Trophoblast cell (in vitro differentiated cells and primary cell): ENCODE data around the gene C22orf39.

Experiments
- DNase-seq, 2 donors: peaks; one replicate each; pipeline ENCODE4 v3.0.0-alpha.2; 2016
- H2AFZ ChIP-seq: 2 replicates; pipeline ENCODE4 v1.6.1; 2013; ENCODE audit warnings: low read length, moderate library complexity, mild to moderate bottlenecking; ENCODE audit not compliant: insufficient read depth, poor library complexity
- H2AK5ac ChIP-seq: 2 replicates; pipeline ENCODE4 v1.6.1; 2013; ENCODE audit warnings: mild to moderate bottlenecking, low read length
- H2BK120ac ChIP-seq: 2 replicates; pipeline ENCODE4 v1.6.1; 2013; ENCODE audit warnings: low read length, mild to moderate bottlenecking, moderate library complexity; ENCODE audit not compliant: insufficient read depth, poor library complexity
- H2BK12ac ChIP-seq: 2 replicates; pipeline ENCODE4 v1.6.1; 2013; ENCODE audit warnings: mild to moderate bottlenecking, low read length, moderate library complexity
- H2BK5ac ChIP-seq: 2 replicates; pipeline ENCODE4 v1.6.1; 2013; ENCODE audit warnings: low read length, low read depth, moderate library complexity, mild to moderate bottlenecking; ENCODE audit not compliant: poor library complexity
- H3K14ac ChIP-seq: 2 replicates; pipeline ENCODE4 v1.6.1; 2013; ENCODE audit warnings: mild to moderate bottlenecking, low read length
- H3K18ac ChIP-seq: 2 replicates; pipeline ENCODE4 v1.6.1; 2013; ENCODE audit warnings: mild to moderate bottlenecking, low read length
- H3K23ac ChIP-seq: 2 replicates; pipeline ENCODE4 v1.6.1; 2013; ENCODE audit warnings: low read length
- H3K27ac ChIP-seq: 2 replicates; pipeline ENCODE4 v1.5.1; 2013; ENCODE audit warnings: low read depth, mild to moderate bottlenecking, inconsistent platforms, low read length, moderate library complexity
- H3K27me3 ChIP-seq: 2 replicates; pipeline ENCODE4 v1.6.1; 2013; ENCODE audit warnings: inconsistent platforms, mild to moderate bottlenecking, low read length, moderate library complexity; ENCODE audit not compliant: insufficient read depth
- H3K36me3 ChIP-seq, 2 experiments: 1 replicate in 1 of 2; 2 replicates in 1 of 2; pipeline ENCODE4 v1.6.1; 2013; ENCODE audit warnings: low read length in 2 of 2, mild to moderate bottlenecking in 2 of 2, moderate library complexity in 1 of 2; ENCODE audit not compliant: insufficient read depth in 2 of 2, control insufficient read depth in 1 of 2
- H3K4ac ChIP-seq: 2 replicates; pipeline ENCODE4 v1.6.1; 2013; ENCODE audit warnings: low read depth, mild to moderate bottlenecking, low read length, moderate library complexity
- H3K4me1 ChIP-seq, 2 experiments: 1 replicate in 1 of 2; 2 replicates in 1 of 2; pipeline ENCODE4 v1.6.1; 2013; ENCODE audit warnings: low read length in 2 of 2, mild to moderate bottlenecking in 2 of 2, moderate library complexity in 1 of 2; ENCODE audit not compliant: insufficient read depth in 2 of 2, control insufficient read depth in 1 of 2
- H3K4me2 ChIP-seq: 2 replicates; pipeline ENCODE4 v1.6.1; 2013; ENCODE audit warnings: inconsistent platforms, mild to moderate bottlenecking, low read length, moderate library complexity
- H3K4me3 ChIP-seq: 2 replicates; pipeline ENCODE4 v1.5.1; 2013; ENCODE audit warnings: mild to moderate bottlenecking, low read depth, low read length, inconsistent platforms
- H3K79me1 ChIP-seq: one replicate; pipeline ENCODE4 v1.6.1; 2013; ENCODE audit warnings: low read length
- H3K79me2 ChIP-seq: 2 replicates; pipeline ENCODE4 v1.6.1; 2013; ENCODE audit warnings: low read length, mild to moderate bottlenecking; ENCODE audit not compliant: control insufficient read depth, insufficient read depth, poor library complexity
- H3K9ac ChIP-seq: 2 replicates; pipeline ENCODE4 v1.6.1; 2013; ENCODE audit warnings: mild to moderate bottlenecking, low read length
- H3K9me3 ChIP-seq: 2 replicates; pipeline ENCODE4 v1.6.1; 2013; ENCODE audit warnings: low read depth, mild to moderate bottlenecking, control low read depth, inconsistent platforms, low read length; ENCODE audit not compliant: insufficient read depth
- H4K12ac ChIP-seq: 2 replicates; pipeline ENCODE4 v1.6.1; 2013; ENCODE audit warnings: low read depth, mild to moderate bottlenecking, low read length, moderate library complexity
- H4K8ac ChIP-seq: 2 replicates; pipeline ENCODE4 v1.6.1; 2013; ENCODE audit warnings: low read depth, mild to moderate bottlenecking, low read length, moderate library complexity
- H4K91ac ChIP-seq: one replicate; pipeline ENCODE4 v1.6.1; 2013; ENCODE audit warnings: low read depth, mild to moderate bottlenecking, low read length, moderate library complexity
- WGBS: extraction: QIAGEN DNeasy Blood & Tissue Kit; methylation state at CpG from one replicate; pipeline ENCODE4 v1.1.7; 2013; ENCODE audit warnings: missing lambda C conversion rate; ENCODE audit not compliant: insufficient read length, insufficient coverage; ENCODE audit errors: extremely low coverage; 5-methylcytosine and 5-hydroxymethylcytosine counted together

C22orf39 gene

DNA sequence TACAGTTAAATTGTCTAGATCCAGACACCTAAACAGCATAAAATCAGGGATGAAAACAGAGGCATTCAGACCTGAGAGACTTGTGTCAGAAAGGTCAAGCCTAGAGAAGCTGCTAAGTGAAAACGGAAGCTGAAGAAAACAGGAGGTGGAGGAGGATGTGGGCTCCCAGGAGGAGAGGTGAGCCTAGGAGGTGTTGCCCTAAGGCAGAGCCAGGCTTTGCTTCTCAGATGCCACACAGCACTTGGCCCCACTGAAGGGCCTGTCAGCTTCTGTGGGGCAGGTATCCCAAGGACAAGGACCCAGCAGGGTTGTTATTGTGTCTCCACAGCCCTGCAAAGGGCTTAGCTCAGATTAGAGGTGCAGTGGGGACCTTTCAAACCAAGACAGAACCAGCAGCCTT lies 17.0 kb upstream of the C22orf39 start:
- Histone ChIP-seq H3K4me2 (no peak overlapping the region), H3K18ac (no peak overlapping the region), H3K27me3 (no peaks in the 10 kb centered on the region), H3K4ac (no peak overlapping the region), H3K14ac (no peak overlapping the region), H2BK120ac (no peak overlapping the region), H3K79me2 (no peaks in the 10 kb centered on the region), H3K79me1 (peaks cover 2% of the 10 kb centered on the region), H2AK5ac (no peak overlapping the region), H4K12ac (no peak overlapping the region), H3K23ac (no peak overlapping the region), H3K36me3 (peaks cover 43 to 52% of the 10 kb centered on the region in 2 experiments), H2BK5ac (no peak overlapping the region), H2BK12ac (no peak overlapping the region), H3K9ac (peak overlapping the region; percentile 28), H4K8ac (no peak overlapping the region), H2AFZ (no peak overlapping the region), H4K91ac (no peak overlapping the region), H3K4me1 (peaks cover 7 to 11% of the 10 kb centered on the region in 2 experiments), H3K4me3 (no peak overlapping the region), H3K9me3 (no peaks in the 10 kb centered on the region), H3K27ac (no peak overlapping the region)
- no CpG with 5 or more reads among the region's 1 CpG for whole genome bisulfite sequencing
- no peak for DNase-seq

- Histone ChIP-seq H3K18ac (no peak overlapping the region), H3K9me3 (no peaks in the 10 kb centered on the region), H2AK5ac (no peak overlapping the region), H3K27ac (peak overlapping the region; percentile 22), H3K4me1 (peaks cover 7 to 11% of the 10 kb centered on the region in 2 experiments), H2BK120ac (no peak overlapping the region), H3K36me3 (peaks cover 39 to 47% of the 10 kb centered on the region in 2 experiments), H3K79me2 (no peaks in the 10 kb centered on the region), H3K4me2 (no peak overlapping the region), H3K79me1 (peaks cover 2% of the 10 kb centered on the region), H4K12ac (no peak overlapping the region), H3K4me3 (no peak overlapping the region), H4K91ac (peak overlapping the region; percentile 8), H2AFZ (no peak overlapping the region), H4K8ac (no peak overlapping the region), H3K14ac (no peak overlapping the region), H2BK5ac (peak overlapping the region; percentile 4), H3K27me3 (no peaks in the 10 kb centered on the region), H3K23ac (no peak overlapping the region), H3K4ac (no peak overlapping the region), H3K9ac (no peak overlapping the region), H2BK12ac (no peak overlapping the region)
- whole genome bisulfite sequencing, result no CpG with 5 or more reads among the region's 7 CpGs
- peak; percentile 87 to 97 for DNase-seq
These were observed 16.3 kb upstream of the C22orf39 start for GRCh38 chr22:19463491-19464469.

GRCh38 chr22:19463008-19463407 lies 15.5 kb upstream of the C22orf39 start:
- DNase-seq, result no peak
- no peak overlapping the region for H2BK120ac ChIP-seq
- H3K4ac ChIP-seq, result no peak overlapping the region
- H3K18ac ChIP-seq, result no peak overlapping the region
- no peak overlapping the region for H3K14ac ChIP-seq
- H2BK5ac ChIP-seq, result no peak overlapping the region
- H3K27me3 ChIP-seq, result no peaks in the 10 kb centered on the region
- H2BK12ac ChIP-seq, result no peak overlapping the region
- H3K9me3 ChIP-seq, result no peaks in the 10 kb centered on the region
- H3K4me2 ChIP-seq, result no peak overlapping the region
- no peaks in the 10 kb centered on the region for H3K79me2 ChIP-seq
- no CpG with 5 or more reads among the region's 1 CpG for WGBS
- no peak overlapping the region for H3K23ac ChIP-seq
- no peak overlapping the region for H4K91ac ChIP-seq
- no peak overlapping the region for H4K12ac ChIP-seq
- H3K4me1 ChIP-seq, result peaks cover 7 to 11% of the 10 kb centered on the region in 2 experiments
- H3K27ac ChIP-seq, result no peak overlapping the region
- H4K8ac ChIP-seq, result no peak overlapping the region
- H3K4me3 ChIP-seq, result no peak overlapping the region
- H3K79me1 ChIP-seq, result peaks cover 2% of the 10 kb centered on the region
- no peak overlapping the region for H2AFZ ChIP-seq
- H2AK5ac ChIP-seq, result no peak overlapping the region
- no peak overlapping the region for H3K9ac ChIP-seq
- peaks cover 38 to 41% of the 10 kb centered on the region in 2 experiments for H3K36me3 ChIP-seq

DNA sequence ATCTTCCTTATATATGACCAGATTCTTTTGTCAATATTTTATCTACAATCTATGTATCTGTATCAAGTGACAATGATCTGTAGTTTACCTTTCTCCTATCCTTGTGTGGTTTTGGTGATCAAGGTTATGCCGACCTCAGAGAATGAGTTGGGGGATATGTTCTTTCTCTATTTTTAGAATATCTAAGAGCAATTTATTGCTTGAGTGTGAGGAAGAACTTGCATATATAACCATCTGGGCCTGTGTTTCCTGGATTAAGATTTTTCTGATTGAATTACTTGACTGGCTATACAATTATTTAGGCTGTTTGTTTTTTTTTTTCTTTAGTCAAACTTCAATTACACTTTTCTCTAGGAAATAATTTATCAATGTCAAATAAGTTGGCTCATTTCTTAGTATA lies 14.0 kb upstream of the C22orf39 start:
- Histone ChIP-seq H3K4me3 (no peak overlapping the region), H3K9ac (no peak overlapping the region), H3K4me2 (no peak overlapping the region), H3K27me3 (no peaks in the 10 kb centered on the region), H3K9me3 (no peaks in the 10 kb centered on the region), H4K91ac (no peak overlapping the region), H3K18ac (no peak overlapping the region), H4K8ac (no peak overlapping the region), H3K4ac (no peak overlapping the region), H2BK120ac (no peak overlapping the region), H3K4me1 (peaks cover 7 to 11% of the 10 kb centered on the region in 2 experiments), H4K12ac (no peak overlapping the region), H2BK12ac (no peak overlapping the region), H3K79me2 (no peaks in the 10 kb centered on the region), H2BK5ac (no peak overlapping the region), H3K27ac (no peak overlapping the region), H3K36me3 (peaks cover 33 to 40% of the 10 kb centered on the region in 2 experiments), H2AK5ac (no peak overlapping the region), H3K23ac (no peak overlapping the region), H2AFZ (no peak overlapping the region), H3K79me1 (peaks cover 2% of the 10 kb centered on the region), H3K14ac (no peak overlapping the region)
- DNase-seq, result no peak
- WGBS, result no CpG with 5 or more reads among the region's 1 CpG
